Thyroid gland (tissue), 4 donors: Measurements from ENCODE around the gene DPYD. TPM values are rescaled to one million over a fixed set of nuclear protein-coding genes. Genes with fewer than 3 reads are reported as not detected.

Experiments
- DNase-seq, 2 donors: peaks; one replicate each; pipeline ENCODE4 v3.0.0-alpha.2; 2019
- H3K27ac ChIP-seq, 3 donors: fragments of 200-600 bp; sonication (generic); 1 replicate in 2 of 3; 2 replicates in 1 of 3; pipeline ENCODE4 v1.5.1; 2016 to 2019; ENCODE audit warnings: mild to moderate bottlenecking in 1 of 3, moderate library complexity in 1 of 3
- H3K27me3 ChIP-seq: fragments of 200-600 bp; sonication (generic); one replicate; pipeline ENCODE4 v1.5.1; 2019
- H3K36me3 ChIP-seq, 2 donors: fragments of 200-600 bp; sonication (generic); one replicate each; pipeline ENCODE4 v1.5.1; 2016 to 2019
- H3K4me1 ChIP-seq, 2 donors: fragments of 200-600 bp; sonication (generic); one replicate each; pipeline ENCODE4 v1.5.1; 2017 to 2019
- H3K4me3 ChIP-seq, 3 donors: fragments of 200-600 bp; sonication (generic); replicated peaks in 1 of 3; 1 replicate in 2 of 3; 2 replicates in 1 of 3; pipeline ENCODE4 v1.5.1; 2016; ENCODE audit warnings: mild to moderate bottlenecking in 1 of 3
- H3K9me3 ChIP-seq: fragments of 200-600 bp; sonication (generic); one replicate; pipeline ENCODE4 v1.5.1; 2017
- CTCF ChIP-seq, 6 experiments: fragments of 200-600 bp in 3 of 6; fragments of 450-650 bp in 3 of 6; sonication (generic) in 3 of 6; IDR thresholded peaks; one replicate each; pipeline ENCODE4 v1.5.1; 2016 to 2019; ENCODE audit warnings: antibody characterized with exemption in 6 of 6, mild to moderate bottlenecking in 2 of 6, inconsistent platforms in 1 of 6, moderate library complexity in 1 of 6
- POLR2A ChIP-seq, 2 donors: fragments of 450-650 bp; IDR thresholded peaks; one replicate each; pipeline ENCODE4 v1.6.1; 2017; ENCODE audit warnings: antibody characterized with exemption in 2 of 2, mild to moderate bottlenecking in 2 of 2, moderate library complexity in 1 of 2
- WGBS, 2 donors: methylation state at CpG; one replicate each; pipeline ENCODE4 v1.1.5; 2017; 5-methylcytosine and 5-hydroxymethylcytosine counted together
- intact Hi-C: fragments of 100-400 bp; cut with DNase I; formaldehyde crosslinking; loops from one replicate; pipeline ENCODE4 v1.15.1; 2023
- total RNA-seq, 4 donors: library from RNA; depleted of rRNA; stranded (reverse); fragments of >200 nt; gene quantifications; one replicate each; pipeline ENCODE4 v1.2.3, GENCODE V29; 2016

DPYD gene
- total RNA-seq, 4 donors from 2014 or later = 27.3 to 54.0 (median 39.5) TPM

- Histone ChIP-seq H3K4me3 (no peak overlapping the region), H3K27ac (no peak overlapping the region), H3K9me3 (no peaks in the 10 kb centered on the region), H3K36me3 (no peaks in the 10 kb centered on the region), H3K27me3 (no peaks in the 10 kb centered on the region), H3K4me1 (no peaks in the 10 kb centered on the region)
- no peak for DNase-seq
- intact Hi-C loops = no loop called here
- WGBS, 2 donors = 87 to 92% methylated on average over 3 of the region's 3 CpGs
- TF ChIP-seq POLR2A (IDR thresholded peaks at IDR 0.05) (no peak), CTCF (IDR thresholded peaks at IDR 0.05) (no peak)
These were observed 493.5 kb downstream of the DPYD start for GRCh38 chr1:97427371-97427770.

DNA sequence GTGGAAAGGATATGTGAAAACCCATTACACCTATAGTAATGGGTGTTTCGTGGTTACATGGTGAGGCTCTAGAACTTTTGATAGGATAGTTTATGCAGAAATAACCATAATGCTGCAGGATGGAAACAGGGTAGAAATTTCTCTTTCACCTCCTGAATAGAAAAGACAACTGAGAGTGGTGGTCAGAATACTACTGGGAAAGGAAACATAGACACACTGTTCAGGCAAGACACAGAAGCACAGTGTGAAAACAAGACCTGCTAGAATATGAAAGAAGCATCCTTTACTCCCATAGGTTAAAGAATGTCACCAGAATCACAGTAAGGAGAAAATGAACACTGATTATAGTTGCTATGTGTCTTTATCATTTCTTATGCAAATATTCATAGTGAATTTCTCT lies 496.6 kb downstream of the DPYD start:
- DNase-seq = no peak
- no peaks in the 10 kb centered on the region for H3K9me3 ChIP-seq
- no peaks in the 10 kb centered on the region for H3K27me3 ChIP-seq
- WGBS, 2 donors = 90 to 95% methylated on average over 1 of the region's 1 CpG
- H3K36me3 ChIP-seq = no peaks in the 10 kb centered on the region
- H3K27ac ChIP-seq = no peak overlapping the region
- no peaks in the 10 kb centered on the region for H3K4me1 ChIP-seq
- intact Hi-C loops = no loop called here
- TF ChIP-seq CTCF (IDR thresholded peaks at IDR 0.05) = no peak
- no peak for TF ChIP-seq POLR2A (IDR thresholded peaks at IDR 0.05)
- no peak overlapping the region for H3K4me3 ChIP-seq

DNA sequence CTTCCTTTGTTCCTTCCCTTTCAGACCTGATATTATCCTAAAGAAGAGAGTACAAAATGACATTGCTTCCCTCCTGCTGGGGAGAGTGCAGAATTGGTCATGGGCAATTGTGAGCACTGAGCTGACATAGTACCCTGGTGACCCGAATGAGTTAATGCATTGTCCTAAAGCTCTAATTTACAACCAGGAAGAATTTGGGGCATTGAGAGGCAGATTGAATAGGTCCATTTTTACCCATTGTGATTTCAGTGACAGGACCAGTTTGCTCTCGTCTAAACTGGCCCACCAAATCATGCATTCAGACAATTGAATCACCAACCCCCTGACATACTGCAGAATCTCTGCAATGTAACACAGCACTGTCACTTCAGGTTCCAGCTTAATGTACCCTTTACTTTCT lies 497.4 kb downstream of the DPYD start:
- Histone ChIP-seq H3K9me3 (no peaks in the 10 kb centered on the region), H3K4me1 (no peaks in the 10 kb centered on the region), H3K27ac (no peak overlapping the region), H3K36me3 (no peaks in the 10 kb centered on the region), H3K27me3 (no peaks in the 10 kb centered on the region), H3K4me3 (no peak overlapping the region)
- WGBS, 2 donors = 60 to 77% methylated on average over 2 of the region's 2 CpGs
- no peak for DNase-seq
- intact Hi-C loops = no loop called here
- TF ChIP-seq POLR2A (IDR thresholded peaks at IDR 0.05) (no peak), CTCF (IDR thresholded peaks at IDR 0.05) (no peak)

DNA sequence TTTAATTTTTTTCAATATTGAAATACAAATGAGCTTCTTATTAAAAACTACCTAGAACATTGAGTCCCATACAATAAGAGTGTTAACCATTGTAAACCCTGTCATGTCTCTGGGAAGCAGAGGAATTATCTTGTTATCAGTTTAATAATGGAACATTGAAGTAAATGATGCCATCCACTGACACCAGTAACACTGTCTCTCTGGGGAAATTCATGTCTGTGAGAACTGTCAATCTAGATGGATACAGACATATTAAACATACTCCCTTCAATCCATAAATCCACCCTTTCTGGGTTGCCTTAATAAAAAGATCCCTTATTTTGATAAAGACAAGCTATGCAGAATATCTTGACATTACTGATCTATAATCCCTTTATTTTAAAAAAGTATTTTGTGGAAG lies 503.2 kb downstream of the DPYD start:
- H3K4me3 ChIP-seq = no peak overlapping the region
- TF ChIP-seq POLR2A (IDR thresholded peaks at IDR 0.05) (no peak), CTCF (IDR thresholded peaks at IDR 0.05) (no peak)
- no peak for DNase-seq
- H3K27me3 ChIP-seq = no peaks in the 10 kb centered on the region
- no peak overlapping the region for H3K27ac ChIP-seq
- H3K36me3 ChIP-seq = no peaks in the 10 kb centered on the region
- H3K9me3 ChIP-seq = no peaks in the 10 kb centered on the region
- intact Hi-C loops = no loop called here
- no peaks in the 10 kb centered on the region for H3K4me1 ChIP-seq

DNA sequence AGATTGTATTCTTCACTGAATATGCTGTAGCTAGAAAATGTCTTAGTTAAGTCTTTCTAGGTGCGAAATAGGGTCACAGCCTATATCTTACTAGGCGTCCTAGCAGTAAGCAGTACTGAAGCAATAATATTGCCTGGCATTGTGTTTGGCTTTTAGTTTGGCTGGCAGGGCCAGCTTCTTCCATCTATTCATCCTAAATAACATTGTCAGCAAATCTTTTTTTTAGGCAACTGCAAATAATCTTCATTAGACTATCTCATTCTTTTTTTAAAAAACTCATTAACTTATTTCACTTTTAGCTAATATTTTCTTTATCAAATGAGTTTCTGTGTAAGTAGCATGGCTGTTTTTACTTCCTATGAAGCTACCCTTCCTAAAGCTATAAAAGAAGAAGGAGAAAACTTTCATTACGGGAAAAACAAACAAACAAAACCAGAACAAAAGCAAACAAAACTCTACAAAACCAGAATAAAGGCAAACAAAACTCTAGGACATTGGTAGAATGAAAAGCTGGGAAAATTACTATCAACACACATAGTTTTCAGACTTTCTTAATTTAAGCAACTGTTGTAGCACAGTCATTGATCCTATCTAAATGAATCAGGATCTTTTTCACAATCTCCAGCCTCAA lies 506.0 kb downstream of the DPYD start:
- Histone ChIP-seq H3K36me3 (no peaks in the 10 kb centered on the region), H3K9me3 (no peaks in the 10 kb centered on the region), H3K27me3 (no peaks in the 10 kb centered on the region), H3K27ac (no peak overlapping the region), H3K4me3 (no peak overlapping the region), H3K4me1 (no peaks in the 10 kb centered on the region)
- intact Hi-C loops = no loop called here
- TF ChIP-seq CTCF (IDR thresholded peaks at IDR 0.05) (no peak), POLR2A (IDR thresholded peaks at IDR 0.05) (no peak)
- no peak for DNase-seq
- WGBS, 2 donors = 87 to 90% methylated on average over 3 of the region's 3 CpGs
